Dendritic cell treated with granulocyte-macrophage colony-stimulating factor and Interleukin-4, amounts not matched to agents 40 ng/mL and 50 ng/mL, for 4 days (primary cell): ENCODE measurements around the gene CSMD2.

Experiments used
- H3K27ac Mint-ChIP-seq: one replicate; pipeline ENCODE4 v1.8.0; 2022; ENCODE audit warnings: mild to moderate bottlenecking, mixed read lengths
- H3K27me3 Mint-ChIP-seq: one replicate; pipeline ENCODE4 v1.8.0; 2022; ENCODE audit warnings: mild to moderate bottlenecking, mixed read lengths
- H3K36me3 Mint-ChIP-seq: one replicate; pipeline ENCODE4 v1.8.0; 2022; ENCODE audit warnings: low read depth, mixed read lengths
- H3K4me1 Mint-ChIP-seq: one replicate; pipeline ENCODE4 v1.8.0; 2022; ENCODE audit warnings: low read depth, mixed read lengths
- H3K4me3 Mint-ChIP-seq: one replicate; pipeline ENCODE4 v1.8.0; 2022; ENCODE audit warnings: mild to moderate bottlenecking, moderate library complexity, mixed read lengths
- H3K9me3 Mint-ChIP-seq: one replicate; pipeline ENCODE4 v1.8.0; 2022; ENCODE audit warnings: mixed read lengths
- intact Hi-C: fragments of 100-400 bp; cut with micrococcal nuclease; formaldehyde crosslinking; loops from one replicate; pipeline ENCODE4 v1.15.0; 2022

The CSMD2 gene

DNA sequence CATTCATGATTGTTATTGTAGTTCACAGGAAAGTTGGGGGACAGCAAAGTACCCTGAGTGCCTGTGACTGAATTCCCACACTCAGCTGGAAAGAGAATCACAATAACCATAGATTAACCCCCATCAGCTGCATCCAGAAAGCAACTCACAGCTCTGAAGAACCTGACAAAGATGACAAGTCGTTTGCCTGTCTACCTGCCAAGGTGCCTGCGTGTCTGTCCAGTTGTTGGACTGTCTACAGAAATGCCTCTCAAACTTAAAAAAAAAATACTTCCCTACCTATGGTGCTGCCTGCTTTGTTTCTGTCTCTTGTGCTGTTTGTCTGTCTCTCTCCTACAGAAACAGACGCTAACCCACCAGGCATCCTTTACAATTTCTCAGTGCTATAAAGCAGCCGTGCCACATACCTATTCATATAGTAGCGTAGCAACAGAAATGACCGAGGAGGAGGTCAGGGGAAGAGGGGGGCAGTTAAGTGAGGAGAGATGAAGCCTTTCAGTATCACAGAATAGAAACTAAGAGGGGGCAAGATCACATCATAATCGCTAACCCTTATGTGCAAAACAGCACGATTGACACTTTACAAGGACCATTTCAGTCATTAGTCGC lies 455.8 kb downstream of the CSMD2 start:
- intact Hi-C loops: no loop called here
- Mint-ChIP-seq H3K36me3 (no peaks in the 10 kb centered on the region), H3K4me3 (no peak overlapping the region), H3K9me3 (no peaks in the 10 kb centered on the region), H3K27me3 (peaks cover 5% of the 10 kb centered on the region), H3K27ac (no peak overlapping the region), H3K4me1 (no peaks in the 10 kb centered on the region)

DNA sequence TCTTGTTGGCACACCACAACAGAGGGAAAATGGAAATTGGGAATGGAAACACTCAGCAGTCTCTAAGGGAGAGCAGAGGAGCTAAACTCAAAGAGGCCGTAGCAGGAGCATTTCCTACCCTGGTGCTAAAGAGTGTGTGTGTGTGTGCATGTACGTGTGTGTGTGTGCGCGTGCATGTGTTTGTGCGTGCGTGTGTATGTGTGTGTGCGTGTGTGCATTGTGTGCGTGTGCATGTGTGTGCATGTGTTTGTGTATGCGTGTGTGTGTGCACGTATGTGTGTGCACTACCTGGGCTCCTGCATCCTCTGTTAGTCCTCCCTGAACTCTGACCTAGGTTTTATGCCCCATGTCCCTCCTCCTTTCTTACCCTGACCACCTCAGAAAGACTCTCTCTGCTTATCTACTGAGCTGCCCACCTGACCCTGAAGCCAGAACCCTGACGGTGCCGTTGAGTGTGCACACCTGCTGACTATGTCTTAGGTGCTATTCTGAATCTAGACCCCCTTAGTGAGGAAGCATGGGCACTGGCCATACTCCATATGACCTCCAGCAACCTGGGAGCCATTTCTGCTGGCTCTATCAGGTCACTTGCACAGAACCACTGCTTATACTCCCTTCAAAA lies 458.3 kb downstream of the CSMD2 start:
- intact Hi-C loops: no loop called here
- H3K4me1 Mint-ChIP-seq: no peaks in the 10 kb centered on the region
- H3K27me3 Mint-ChIP-seq: peaks cover 5% of the 10 kb centered on the region
- H3K27ac Mint-ChIP-seq: no peak overlapping the region
- H3K4me3 Mint-ChIP-seq: no peak overlapping the region
- no peaks in the 10 kb centered on the region for H3K9me3 Mint-ChIP-seq
- no peaks in the 10 kb centered on the region for H3K36me3 Mint-ChIP-seq

DNA sequence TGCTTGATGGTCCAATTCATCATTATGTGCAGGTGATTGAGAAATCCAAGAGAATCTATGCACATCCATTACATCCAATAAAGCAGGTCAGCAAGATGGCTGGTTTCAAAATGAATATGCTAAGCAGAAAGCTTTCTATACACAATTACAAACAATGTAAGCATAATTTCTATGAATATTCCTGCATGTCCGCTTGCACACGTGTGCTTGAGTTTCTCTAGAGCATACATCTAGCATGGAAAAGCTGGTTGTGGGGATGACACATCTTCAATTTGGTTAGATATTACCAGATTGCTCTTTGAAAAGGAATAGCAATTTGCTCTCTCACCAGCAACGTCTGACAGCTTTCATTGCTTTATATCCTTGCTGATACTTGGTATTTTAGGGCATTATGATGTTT lies 461.6 kb downstream of the CSMD2 start:
- Mint-ChIP-seq H3K4me3 (no peak overlapping the region), H3K27ac (no peak overlapping the region), H3K36me3 (no peaks in the 10 kb centered on the region), H3K27me3 (peaks cover 8% of the 10 kb centered on the region), H3K4me1 (no peaks in the 10 kb centered on the region), H3K9me3 (no peaks in the 10 kb centered on the region)
- intact Hi-C loops: no loop called here

DNA sequence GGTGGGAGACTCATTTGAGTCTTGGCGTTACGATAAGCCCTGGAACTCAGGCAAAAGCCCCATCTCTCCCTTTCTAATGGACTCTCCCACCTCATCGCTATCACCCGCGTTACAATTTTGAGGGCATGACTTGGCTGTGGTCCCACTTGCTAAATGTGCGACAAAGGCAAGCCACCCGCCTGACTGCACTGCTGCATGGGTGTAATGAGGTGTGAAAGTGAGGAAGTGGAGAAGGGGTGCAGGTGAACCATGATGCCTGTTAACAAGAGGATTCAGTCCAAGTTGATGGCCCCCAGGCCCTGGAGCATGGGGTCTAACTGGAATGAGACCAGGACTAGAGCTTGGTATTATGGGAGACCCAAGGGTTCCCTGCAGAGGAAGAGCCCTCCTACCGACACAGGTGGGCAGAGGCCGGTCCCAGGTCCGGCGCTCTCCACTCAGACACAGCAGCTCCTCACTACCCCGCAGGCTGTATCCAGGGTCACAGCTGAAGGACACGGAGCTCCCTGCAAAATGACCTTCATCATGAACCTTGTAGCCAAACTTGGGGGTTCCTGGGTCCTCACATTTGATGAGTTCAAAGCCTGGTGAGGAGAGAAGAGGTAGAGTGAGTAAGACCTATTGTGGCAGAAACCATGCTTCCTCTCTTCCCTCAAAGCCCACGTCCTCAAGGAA lies 466.5 kb downstream of the CSMD2 start:
- Mint-ChIP-seq H3K27ac (no peak overlapping the region), H3K4me3 (no peak overlapping the region), H3K9me3 (peaks cover 12% of the 10 kb centered on the region), H3K36me3 (no peaks in the 10 kb centered on the region), H3K27me3 (peaks cover 3% of the 10 kb centered on the region), H3K4me1 (no peaks in the 10 kb centered on the region)
- intact Hi-C loops: no loop called here

DNA sequence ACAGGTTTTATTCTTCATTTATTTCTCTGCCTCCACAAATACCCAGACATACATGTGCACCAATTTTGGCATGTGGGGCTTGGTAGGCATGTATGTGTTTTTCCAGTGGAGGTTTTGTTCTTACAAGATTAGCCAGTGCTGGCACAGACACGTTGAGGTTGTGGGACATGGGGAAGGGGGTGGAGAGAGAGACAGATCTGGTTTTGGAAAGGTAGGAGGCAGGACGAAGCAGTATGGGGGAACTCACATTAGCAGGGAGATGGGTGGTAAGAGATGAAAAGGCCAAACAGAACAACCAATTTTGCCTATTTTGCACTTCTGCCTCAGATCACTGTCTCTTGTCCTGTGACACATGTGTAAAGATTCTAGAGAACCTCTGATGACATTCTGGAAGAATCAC lies 467.2 kb downstream of the CSMD2 start:
- Mint-ChIP-seq H3K9me3 (peaks cover 12% of the 10 kb centered on the region), H3K4me1 (no peaks in the 10 kb centered on the region)

DNA sequence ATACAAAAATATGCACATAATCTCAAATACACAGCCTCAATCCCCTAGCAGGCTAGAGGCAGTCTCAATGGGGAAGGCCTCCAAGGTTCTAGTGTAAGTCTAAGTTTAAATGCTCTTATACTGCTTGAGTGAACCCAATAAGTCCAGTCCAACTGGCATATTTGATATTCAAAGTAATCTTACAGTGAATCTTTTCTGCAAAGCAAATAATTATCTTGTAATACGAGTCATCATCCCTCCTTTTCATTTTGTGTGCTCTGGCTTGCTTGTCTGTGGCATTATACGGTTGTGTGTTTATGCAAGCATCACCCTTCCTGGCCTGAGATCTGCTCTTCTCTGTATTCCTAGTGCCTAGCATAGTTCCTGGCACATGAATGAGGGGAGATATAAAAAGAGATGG lies 468.1 kb downstream of the CSMD2 start:
- H3K4me1 Mint-ChIP-seq: no peaks in the 10 kb centered on the region
- H3K27me3 Mint-ChIP-seq: peaks cover 3% of the 10 kb centered on the region
- H3K27ac Mint-ChIP-seq: no peak overlapping the region
- intact Hi-C loops: no loop called here
- no peaks in the 10 kb centered on the region for H3K36me3 Mint-ChIP-seq
- peaks cover 12% of the 10 kb centered on the region for H3K9me3 Mint-ChIP-seq
- no peak overlapping the region for H3K4me3 Mint-ChIP-seq

More for the DNA sequence above, 467.2 kb downstream of the CSMD2 start:
- no peaks in the 10 kb centered on the region for H3K36me3 Mint-ChIP-seq
- intact Hi-C loops: no loop called here
- peaks cover 3% of the 10 kb centered on the region for H3K27me3 Mint-ChIP-seq
- no peak overlapping the region for H3K4me3 Mint-ChIP-seq
- H3K27ac Mint-ChIP-seq: no peak overlapping the region

DNA sequence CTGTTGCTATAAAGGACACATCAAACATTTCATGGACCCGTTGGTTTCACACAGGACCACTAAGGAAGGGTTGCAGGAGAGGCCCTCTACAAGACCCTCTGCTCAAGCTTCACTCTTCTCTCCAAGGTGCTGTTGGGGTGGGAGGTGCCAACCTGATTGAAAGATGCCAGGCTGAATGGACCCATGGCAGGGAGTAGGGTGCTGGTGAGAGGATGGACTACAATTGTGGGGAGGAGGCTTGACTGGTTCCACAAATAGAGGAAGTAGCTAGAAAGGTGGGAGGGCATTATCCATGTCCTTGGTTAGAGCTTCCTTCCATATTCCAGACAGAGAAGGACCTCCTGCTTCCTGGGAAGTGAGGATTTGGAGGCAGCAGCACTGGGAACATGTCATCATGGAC lies 468.7 kb downstream of the CSMD2 start:
- H3K9me3 Mint-ChIP-seq: peaks cover 12% of the 10 kb centered on the region
- peaks cover 3% of the 10 kb centered on the region for H3K27me3 Mint-ChIP-seq
- H3K4me3 Mint-ChIP-seq: no peak overlapping the region
- intact Hi-C loops: no loop called here
- no peaks in the 10 kb centered on the region for H3K36me3 Mint-ChIP-seq
- H3K27ac Mint-ChIP-seq: no peak overlapping the region
- no peaks in the 10 kb centered on the region for H3K4me1 Mint-ChIP-seq

DNA sequence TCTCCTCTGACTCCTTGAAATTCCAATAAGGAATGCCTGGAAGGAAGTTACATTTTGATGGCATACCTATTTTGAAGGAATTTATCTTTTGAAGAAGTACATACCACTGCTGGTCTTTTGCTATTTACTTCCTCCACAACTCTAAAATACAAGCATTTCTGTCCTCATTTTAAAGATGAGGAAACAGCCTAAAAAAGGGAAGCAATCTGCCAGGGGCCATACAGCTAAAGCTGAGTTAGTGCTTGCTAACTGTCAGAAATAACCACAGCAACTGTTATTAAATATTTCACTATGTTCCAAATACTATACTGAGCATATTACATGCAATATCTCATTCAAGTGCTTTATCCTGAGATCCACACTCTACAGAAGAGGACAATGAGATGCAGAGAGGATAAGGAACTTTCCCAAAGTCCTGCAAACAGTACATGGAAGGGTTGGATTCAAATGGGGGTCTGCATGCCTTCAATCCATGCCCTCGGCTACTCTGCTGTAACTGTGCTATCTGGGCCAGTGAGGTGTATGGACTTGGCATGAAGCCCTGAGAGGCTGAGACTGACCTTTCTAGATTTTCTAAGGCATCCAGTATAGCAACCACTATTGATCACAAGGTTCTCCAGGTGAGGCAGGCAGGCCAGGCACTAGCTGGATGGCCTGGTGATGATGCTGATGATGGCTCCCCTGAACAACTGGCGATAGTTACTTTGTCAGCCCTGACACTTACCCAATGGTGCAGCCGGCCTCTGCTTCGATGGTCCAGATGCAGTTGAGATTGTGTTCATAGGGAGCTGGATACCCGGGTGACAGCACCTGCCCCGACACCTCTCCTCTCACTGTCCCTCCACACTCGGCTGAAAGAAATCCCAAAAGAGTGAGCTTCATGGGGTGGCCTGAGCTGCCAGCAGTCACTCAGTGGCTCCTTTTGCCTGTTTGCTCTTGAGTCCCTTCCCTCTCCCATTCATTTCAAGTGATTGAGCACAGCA lies 472.5 kb downstream of the CSMD2 start:
- peaks cover 6% of the 10 kb centered on the region for H3K27me3 Mint-ChIP-seq
- peaks cover 12% of the 10 kb centered on the region for H3K9me3 Mint-ChIP-seq
- no peak overlapping the region for H3K4me3 Mint-ChIP-seq
- H3K27ac Mint-ChIP-seq: no peak overlapping the region
- no peaks in the 10 kb centered on the region for H3K4me1 Mint-ChIP-seq
- intact Hi-C loops: no loop called here
- H3K36me3 Mint-ChIP-seq: no peaks in the 10 kb centered on the region

DNA sequence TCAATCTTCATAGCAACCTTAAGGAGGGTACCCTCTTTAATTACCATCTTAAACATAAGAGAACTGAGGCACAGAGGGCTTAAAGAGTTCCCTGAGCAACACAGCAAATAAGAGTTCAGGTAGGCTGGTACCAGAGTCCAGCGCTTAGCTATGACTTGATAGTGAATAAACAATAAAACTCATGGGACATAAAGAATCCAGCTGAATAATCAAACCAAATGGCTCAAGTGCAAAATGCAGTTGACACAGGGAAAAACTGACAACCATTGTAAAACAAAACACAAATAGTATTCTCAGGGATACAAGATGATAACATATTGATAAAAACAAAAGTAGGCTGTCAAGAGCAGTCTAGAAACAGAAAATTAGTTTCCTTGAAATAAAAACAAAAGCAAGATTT lies 478.0 kb downstream of the CSMD2 start:
- Mint-ChIP-seq H3K4me1 (no peaks in the 10 kb centered on the region), H3K27ac (no peak overlapping the region), H3K9me3 (no peaks in the 10 kb centered on the region), H3K4me3 (no peak overlapping the region), H3K27me3 (peaks cover 17% of the 10 kb centered on the region), H3K36me3 (no peaks in the 10 kb centered on the region)
- intact Hi-C loops: no loop called here

DNA sequence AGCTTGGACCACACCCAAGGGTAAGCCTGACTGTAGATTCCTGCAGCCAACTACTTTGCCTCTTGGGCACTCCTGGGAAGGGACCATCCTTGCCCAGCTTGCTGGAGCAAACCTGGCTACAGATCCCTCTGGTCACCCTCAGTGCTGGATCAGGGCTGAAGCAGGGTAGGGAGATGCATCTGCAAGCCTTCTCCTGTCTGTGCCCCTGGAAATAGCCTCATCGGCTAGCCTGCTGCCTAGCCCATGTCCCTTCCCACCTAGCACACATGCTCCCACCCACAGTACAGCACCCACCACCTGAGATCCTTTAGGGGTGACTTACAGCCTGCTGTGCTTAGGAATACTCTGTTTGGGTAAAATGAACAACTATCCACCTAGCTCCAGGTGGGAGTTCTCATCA lies 478.5 kb downstream of the CSMD2 start:
- Mint-ChIP-seq H3K4me3 (no peak overlapping the region), H3K27me3 (peaks cover 19% of the 10 kb centered on the region), H3K4me1 (no peaks in the 10 kb centered on the region), H3K9me3 (no peaks in the 10 kb centered on the region), H3K36me3 (no peaks in the 10 kb centered on the region), H3K27ac (no peak overlapping the region)
- intact Hi-C loops: no loop called here

DNA sequence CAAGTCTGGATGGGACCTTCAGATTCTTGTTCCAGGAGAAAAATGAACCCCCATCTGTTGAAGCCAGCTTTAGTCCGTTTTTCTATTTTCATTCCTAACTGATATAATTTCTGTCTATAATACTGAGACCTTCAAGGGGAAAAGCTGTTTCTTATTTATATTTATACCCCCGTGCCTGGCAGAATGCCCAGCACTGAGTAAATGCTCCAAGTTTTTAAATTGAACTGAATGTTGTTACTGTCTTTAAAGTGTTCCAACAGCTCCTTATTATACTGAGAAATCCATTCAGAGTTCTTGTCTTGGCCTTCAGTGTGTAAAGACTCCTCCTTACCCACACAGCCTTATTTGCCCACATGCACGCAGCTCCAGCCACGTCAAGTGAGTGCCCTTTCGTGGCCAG lies 479.8 kb downstream of the CSMD2 start:
- H3K36me3 Mint-ChIP-seq: no peaks in the 10 kb centered on the region
- intact Hi-C loops: no loop called here
- peaks cover 19% of the 10 kb centered on the region for H3K27me3 Mint-ChIP-seq
- no peak overlapping the region for H3K27ac Mint-ChIP-seq
- no peaks in the 10 kb centered on the region for H3K9me3 Mint-ChIP-seq
- H3K4me1 Mint-ChIP-seq: no peaks in the 10 kb centered on the region
- no peak overlapping the region for H3K4me3 Mint-ChIP-seq

DNA sequence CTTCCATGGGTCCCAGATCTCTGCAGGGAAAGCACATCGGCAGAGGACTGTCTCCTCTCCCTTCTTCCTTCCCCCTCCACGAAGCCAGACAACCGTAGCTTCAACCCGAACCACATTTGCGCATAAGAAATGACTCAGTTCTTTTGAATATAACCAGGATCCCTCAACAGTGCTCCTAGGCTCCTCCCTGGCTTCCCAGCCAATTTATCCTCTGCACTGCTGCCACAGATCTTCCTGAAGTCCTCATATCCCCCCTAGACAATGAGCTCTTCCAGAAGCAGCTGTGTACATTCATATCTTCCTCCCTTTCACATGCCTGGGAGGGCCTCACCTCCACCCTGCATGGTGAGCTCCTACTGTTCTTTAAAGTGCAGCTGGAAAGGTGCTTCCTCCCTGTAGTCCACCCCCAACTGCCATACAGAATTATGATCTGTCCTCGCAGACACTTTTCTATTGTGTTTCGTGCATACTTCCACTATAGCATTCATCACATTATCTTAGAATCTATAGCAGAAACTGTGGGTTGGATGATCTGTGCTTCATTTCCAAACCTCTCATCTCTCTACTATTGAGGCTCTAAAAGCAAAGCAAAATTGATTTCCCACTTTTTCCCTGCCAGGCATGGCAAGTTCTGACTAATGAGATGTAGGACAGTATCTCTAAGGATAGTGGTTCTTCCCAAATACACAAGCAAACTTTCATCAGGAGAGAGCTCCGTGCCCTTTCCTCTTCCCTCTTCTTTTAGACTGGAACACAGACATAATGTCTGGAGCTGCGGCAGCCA lies 480.4 kb downstream of the CSMD2 start:
- intact Hi-C loops: no loop called here
- H3K27me3 Mint-ChIP-seq: peaks cover 19% of the 10 kb centered on the region

DNA sequence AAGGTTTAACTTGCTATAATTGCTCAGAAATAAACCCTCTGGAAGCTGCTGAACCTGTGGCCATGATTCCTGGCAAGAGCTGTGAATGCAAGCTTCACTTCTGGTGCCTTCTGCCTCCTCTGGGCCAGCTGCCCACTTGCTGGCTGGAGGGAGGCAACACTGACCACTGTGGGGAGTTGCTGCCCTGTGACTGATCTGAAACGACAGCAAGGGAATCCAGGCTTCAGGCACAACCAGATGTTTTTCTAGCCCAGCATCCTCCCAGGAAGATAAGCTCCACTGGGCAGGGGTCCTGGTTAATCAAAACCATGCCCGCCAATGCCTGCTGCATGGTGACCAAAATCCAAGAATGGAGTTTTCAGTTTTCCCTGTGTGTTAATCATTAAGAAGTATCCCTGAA lies 481.1 kb downstream of the CSMD2 start:
- Mint-ChIP-seq H3K27me3 (peaks cover 17% of the 10 kb centered on the region), H3K4me3 (no peak overlapping the region), H3K9me3 (no peaks in the 10 kb centered on the region), H3K36me3 (no peaks in the 10 kb centered on the region), H3K4me1 (no peaks in the 10 kb centered on the region), H3K27ac (no peak overlapping the region)
- intact Hi-C loops: no loop called here

More for the DNA sequence above, 480.4 kb downstream of the CSMD2 start:
- H3K9me3 Mint-ChIP-seq: no peaks in the 10 kb centered on the region
- H3K36me3 Mint-ChIP-seq: no peaks in the 10 kb centered on the region
- no peak overlapping the region for H3K4me3 Mint-ChIP-seq
- no peak overlapping the region for H3K27ac Mint-ChIP-seq
- no peaks in the 10 kb centered on the region for H3K4me1 Mint-ChIP-seq
